Cardiac muscle cell (in vitro differentiated cells and primary cell): Measurements from ENCODE around the gene RNFT2. TPM values are rescaled to one million over a fixed set of nuclear protein-coding genes. Genes with fewer than 3 reads are reported as not detected.
A peak's percentile ranks its signal among the peaks of the same experiment; 100 is the strongest.

Experiments used
- DNase-seq, 2 donors: peaks; one replicate each; pipeline versions ENCODE4 v3.0.0 to v3.0.0-alpha.2; 2010 to 2017; ENCODE audit warnings: low read depth in 1 of 2, low spot score in 1 of 2
- H3K27ac ChIP-seq: fragments of 200-600 bp; sonication (generic); 2 replicates; pipeline ENCODE4 v1.5.1; 2016
- H3K27me3 ChIP-seq: fragments of 200-600 bp; sonication (generic); 2 replicates; pipeline ENCODE4 v1.6.0; 2016; ENCODE audit warnings: control low read depth
- H3K36me3 ChIP-seq: fragments of 200-600 bp; sonication (generic); 2 replicates; pipeline ENCODE4 v1.5.1; 2016; ENCODE audit warnings: control low read depth
- H3K4me1 ChIP-seq: fragments of 200-600 bp; sonication (generic); 2 replicates; pipeline ENCODE4 v1.8.1; 2017; ENCODE audit warnings: low read depth, mild to moderate bottlenecking, mixed run types
- H3K4me3 ChIP-seq: fragments of 200-600 bp; sonication (generic); 2 replicates; pipeline ENCODE4 v1.5.1; 2016; ENCODE audit warnings: mild to moderate bottlenecking
- H3K9me3 ChIP-seq: fragments of 200-600 bp; sonication (generic); 2 replicates; pipeline ENCODE4 v1.5.1; 2017; ENCODE audit warnings: low read depth, mild to moderate bottlenecking, control low read depth
- polyA plus RNA-seq: library from polyadenylated mRNA; unstranded; fragments of >200 nt; fragmentation: Nextera tagmentation; extraction: Ambion mirVana; gene quantifications from 2 replicates; pipeline ENCODE4 v1.2.1, GENCODE V29; 2016
- total RNA-seq: library from RNA; depleted of rRNA; stranded (reverse); fragments of >200 nt; gene quantifications from 2 replicates; pipeline ENCODE4 v1.2.3, GENCODE V29; 2016
- TF ChIP-seq, protein P1 (sequence below): IDR thresholded peaks from 2 replicates; pipeline ENCODE4 v1.5.1; 2012; ENCODE audit warnings: low read depth, mild to moderate bottlenecking, low read length

The RNFT2 gene
- total and polyA plus RNA-seq, 2 experiments from 2014 or later: 11.0 to 19.1 TPM

DNA sequence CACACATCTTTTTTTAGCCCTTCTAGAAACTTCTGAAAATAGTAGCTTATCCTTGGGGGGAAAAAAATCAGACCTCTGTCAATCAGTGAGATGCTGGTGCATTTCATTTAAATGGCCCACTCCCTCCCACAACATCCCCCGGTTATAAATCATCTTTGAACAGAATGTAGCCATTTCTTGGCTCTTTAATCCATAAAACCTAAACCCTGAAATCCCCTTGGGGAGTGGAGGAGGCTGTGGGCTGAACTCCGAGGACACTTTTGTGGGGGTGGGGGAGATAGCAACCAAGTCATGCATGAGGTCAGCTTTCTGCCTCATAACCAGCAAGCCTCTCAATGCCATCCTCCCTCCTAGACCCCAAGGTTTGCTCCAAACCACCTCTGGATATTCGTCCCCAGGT lies 122.1 kb downstream of the RNFT2 start:
- H3K9me3 ChIP-seq: no peaks in the 10 kb centered on the region
- H3K4me3 ChIP-seq: no peak overlapping the region
- DNase-seq: no peak
- H3K36me3 ChIP-seq: no peaks in the 10 kb centered on the region
- H3K27ac ChIP-seq: no peak overlapping the region
- H3K27me3 ChIP-seq: no peaks in the 10 kb centered on the region
- TF ChIP-seq, protein P1, sequence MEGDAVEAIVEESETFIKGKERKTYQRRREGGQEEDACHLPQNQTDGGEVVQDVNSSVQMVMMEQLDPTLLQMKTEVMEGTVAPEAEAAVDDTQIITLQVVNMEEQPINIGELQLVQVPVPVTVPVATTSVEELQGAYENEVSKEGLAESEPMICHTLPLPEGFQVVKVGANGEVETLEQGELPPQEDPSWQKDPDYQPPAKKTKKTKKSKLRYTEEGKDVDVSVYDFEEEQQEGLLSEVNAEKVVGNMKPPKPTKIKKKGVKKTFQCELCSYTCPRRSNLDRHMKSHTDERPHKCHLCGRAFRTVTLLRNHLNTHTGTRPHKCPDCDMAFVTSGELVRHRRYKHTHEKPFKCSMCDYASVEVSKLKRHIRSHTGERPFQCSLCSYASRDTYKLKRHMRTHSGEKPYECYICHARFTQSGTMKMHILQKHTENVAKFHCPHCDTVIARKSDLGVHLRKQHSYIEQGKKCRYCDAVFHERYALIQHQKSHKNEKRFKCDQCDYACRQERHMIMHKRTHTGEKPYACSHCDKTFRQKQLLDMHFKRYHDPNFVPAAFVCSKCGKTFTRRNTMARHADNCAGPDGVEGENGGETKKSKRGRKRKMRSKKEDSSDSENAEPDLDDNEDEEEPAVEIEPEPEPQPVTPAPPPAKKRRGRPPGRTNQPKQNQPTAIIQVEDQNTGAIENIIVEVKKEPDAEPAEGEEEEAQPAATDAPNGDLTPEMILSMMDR: no peak
- H3K4me1 ChIP-seq: no peaks in the 10 kb centered on the region

DNA sequence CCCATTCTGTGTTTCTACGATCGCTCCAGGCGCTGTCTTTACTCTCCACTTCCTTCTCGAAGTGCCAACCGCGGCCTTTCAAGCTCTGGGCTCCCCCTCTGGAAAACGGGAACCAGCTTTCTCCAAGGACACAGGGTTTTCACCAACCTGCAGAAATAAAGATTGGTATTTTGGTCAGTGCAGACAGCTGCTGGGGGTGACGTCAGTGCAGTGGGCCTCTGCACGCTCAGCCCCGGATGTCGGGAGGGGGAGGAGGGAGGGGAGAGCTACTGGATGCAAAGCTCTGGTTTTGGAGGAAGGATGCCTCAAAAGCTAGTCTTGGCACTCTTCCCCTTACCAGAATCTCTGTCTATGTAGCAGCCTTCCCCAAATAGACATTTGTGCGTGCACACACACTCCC lies 123.2 kb downstream of the RNFT2 start:
- TF ChIP-seq, protein P1: no peak
- Histone ChIP-seq H3K9me3 (no peaks in the 10 kb centered on the region), H3K4me1 (no peaks in the 10 kb centered on the region), H3K36me3 (no peaks in the 10 kb centered on the region), H3K4me3 (no peak overlapping the region), H3K27me3 (no peaks in the 10 kb centered on the region), H3K27ac (no peak overlapping the region)
- peak in 1 of 2 donors; percentile 67 for DNase-seq

DNA sequence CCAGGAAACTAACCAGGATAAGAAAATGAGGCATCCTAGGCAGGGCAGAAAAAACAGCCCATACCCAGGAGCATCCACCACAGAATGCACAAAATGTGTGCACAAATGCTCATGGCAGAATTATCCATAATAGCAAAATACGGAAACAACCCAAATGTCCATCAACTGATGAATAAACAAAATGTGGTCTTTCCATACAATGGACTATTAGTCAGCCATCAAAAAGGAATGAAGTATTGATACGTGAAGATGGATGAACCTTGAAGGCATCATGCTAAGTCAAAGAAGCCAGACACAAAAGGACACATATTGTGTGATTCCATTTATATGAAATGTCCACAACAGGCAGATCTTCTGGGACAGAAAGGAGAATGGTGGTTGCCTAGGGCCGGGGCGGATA lies 124.1 kb downstream of the RNFT2 start:
- Histone ChIP-seq H3K4me1 (no peaks in the 10 kb centered on the region), H3K9me3 (no peaks in the 10 kb centered on the region), H3K27ac (no peak overlapping the region), H3K27me3 (no peaks in the 10 kb centered on the region), H3K4me3 (no peak overlapping the region), H3K36me3 (no peaks in the 10 kb centered on the region)
- DNase-seq: no peak
- TF ChIP-seq, protein P1: no peak

DNA sequence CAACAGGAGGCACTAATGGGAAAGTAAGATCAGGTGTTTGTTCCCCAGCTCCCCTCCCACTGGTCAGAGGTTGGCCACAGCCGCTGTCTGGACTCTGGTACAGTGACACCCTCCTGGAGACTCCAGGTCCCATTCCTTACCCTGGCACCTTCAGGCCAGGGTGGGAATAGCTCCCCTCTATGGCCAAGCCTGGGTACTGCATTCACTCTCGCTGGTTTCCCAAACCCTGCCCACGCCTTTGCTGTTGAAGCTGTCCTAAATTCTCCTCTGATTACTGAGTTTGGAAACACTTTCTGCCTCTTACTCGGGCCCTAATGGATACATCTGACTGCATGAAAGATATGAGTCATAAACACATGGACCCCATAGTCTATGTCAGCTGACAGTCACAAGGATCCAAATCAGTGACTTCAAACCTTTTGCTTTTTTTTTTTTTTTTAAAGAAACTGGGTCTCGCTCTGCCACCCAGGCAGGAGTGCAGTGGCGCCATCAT lies 125.2 kb downstream of the RNFT2 start:
- no peaks in the 10 kb centered on the region for H3K9me3 ChIP-seq
- no peaks in the 10 kb centered on the region for H3K36me3 ChIP-seq
- TF ChIP-seq, protein P1: peak; percentile 52
- no peaks in the 10 kb centered on the region for H3K4me1 ChIP-seq
- H3K27ac ChIP-seq: no peak overlapping the region
- no peaks in the 10 kb centered on the region for H3K27me3 ChIP-seq
- no peak for DNase-seq
- no peak overlapping the region for H3K4me3 ChIP-seq

DNA sequence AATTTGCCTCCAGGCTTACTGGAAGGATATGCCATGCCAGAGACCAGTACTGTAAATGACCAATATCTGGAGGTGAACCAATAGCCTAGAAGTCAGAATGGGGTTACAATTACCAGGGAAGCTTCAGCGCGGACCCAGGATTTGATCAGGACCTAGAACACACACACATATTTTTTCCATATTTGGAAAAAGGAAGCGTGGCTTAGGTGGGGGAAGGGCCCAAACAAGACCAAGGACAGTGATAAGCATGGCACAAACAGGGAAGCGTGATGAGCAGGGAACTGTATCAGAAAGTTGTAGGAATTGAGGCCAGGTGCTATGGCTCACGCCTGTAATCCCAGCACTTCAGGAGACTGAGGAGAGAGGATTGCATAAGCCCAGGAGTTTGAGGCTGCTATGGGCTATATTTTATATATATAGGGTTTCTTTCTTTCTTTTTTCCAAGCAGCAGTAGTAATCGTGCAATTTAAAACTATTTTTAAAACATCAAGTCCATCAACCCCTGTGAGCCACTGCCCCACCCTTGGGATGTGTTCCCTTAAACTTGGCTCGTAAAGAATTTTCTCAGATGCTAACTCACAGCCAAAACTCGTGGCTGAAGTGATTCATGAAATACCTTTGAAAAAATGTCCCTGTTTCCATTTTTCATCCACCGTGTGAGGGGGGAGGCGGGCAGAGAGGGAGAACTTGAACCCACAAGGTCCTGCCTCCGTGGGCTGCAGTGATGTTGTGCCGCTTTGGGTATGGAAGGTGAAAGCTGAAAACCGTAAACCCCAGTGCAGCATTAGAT lies 126.5 kb downstream of the RNFT2 start:
- Histone ChIP-seq H3K27ac (no peak overlapping the region), H3K4me1 (no peaks in the 10 kb centered on the region), H3K4me3 (no peak overlapping the region), H3K9me3 (no peaks in the 10 kb centered on the region), H3K27me3 (no peaks in the 10 kb centered on the region), H3K36me3 (no peaks in the 10 kb centered on the region)
- peak in 1 of 2 donors; percentile 49 for DNase-seq
- TF ChIP-seq, protein P1: no peak
